ENCODE results near the gene CALN1.
"Not testable (repeated sequence)": the region's sequence is repeated elsewhere in the genome, so short reads cannot be mapped to it uniquely, and the experiment has no call there.

CALN1 gene

GRCh38 chr7:71775648-71776047, 636.5 kb downstream of the CALN1 start:
- in situ Hi-C loops (cut with HindIII; ENCODE audit: low pct_ligation_motif_present, low pct_unique_long_range_greater_than_20kb, low sequenced_read_pairs): no loop called here
- no peak for DNase-seq

- DNase-seq: no peak
- in situ Hi-C loops (cut with HindIII; ENCODE audit: low pct_ligation_motif_present, low pct_unique_long_range_greater_than_20kb, low sequenced_read_pairs): no loop called here
These were observed 639.4 kb downstream of the CALN1 start for GRCh38 chr7:71772779-71773178.

- in situ Hi-C loops (cut with HindIII; ENCODE audit: low pct_ligation_motif_present, low pct_unique_long_range_greater_than_20kb, low sequenced_read_pairs): no loop called here
- no peak for DNase-seq
These were observed 641.8 kb downstream of the CALN1 start for GRCh38 chr7:71770269-71770907.

GRCh38 chr7:71769326-71769725, 642.8 kb downstream of the CALN1 start:
- in situ Hi-C loops (cut with HindIII; ENCODE audit: low pct_ligation_motif_present, low pct_unique_long_range_greater_than_20kb, low sequenced_read_pairs): no loop called here
- no peak for DNase-seq

- in situ Hi-C loops (cut with HindIII; ENCODE audit: low pct_ligation_motif_present, low pct_unique_long_range_greater_than_20kb, low sequenced_read_pairs): no loop called here
- no peak for DNase-seq
These were observed 643.7 kb downstream of the CALN1 start for GRCh38 chr7:71768450-71768849.

GRCh38 chr7:71766016-71766415, 646.1 kb downstream of the CALN1 start:
- DNase-seq: no peak
- in situ Hi-C loops (cut with HindIII; ENCODE audit: low pct_ligation_motif_present, low pct_unique_long_range_greater_than_20kb, low sequenced_read_pairs): no loop called here

GRCh38 chr7:71761336-71761735, 650.8 kb downstream of the CALN1 start:
- in situ Hi-C loops (cut with HindIII; ENCODE audit: low pct_ligation_motif_present, low pct_unique_long_range_greater_than_20kb, low sequenced_read_pairs): no loop called here

GRCh38 chr7:71754828-71755227, 657.3 kb downstream of the CALN1 start:
- in situ Hi-C loops (cut with HindIII; ENCODE audit: low pct_ligation_motif_present, low pct_unique_long_range_greater_than_20kb, low sequenced_read_pairs): no loop called here
- DNase-seq: no peak

More at GRCh38 chr7:71761336-71761735, 650.8 kb downstream of the CALN1 start:
- no peak for DNase-seq

GRCh38 chr7:71753956-71754664, 658.0 kb downstream of the CALN1 start:
- in situ Hi-C loops (cut with HindIII; ENCODE audit: low pct_ligation_motif_present, low pct_unique_long_range_greater_than_20kb, low sequenced_read_pairs): no loop called here

GRCh38 chr7:71753236-71753635, 658.9 kb downstream of the CALN1 start:
- in situ Hi-C loops (cut with HindIII; ENCODE audit: low pct_ligation_motif_present, low pct_unique_long_range_greater_than_20kb, low sequenced_read_pairs): no loop called here
- no peak for DNase-seq

More at GRCh38 chr7:71753956-71754664, 658.0 kb downstream of the CALN1 start:
- no peak for DNase-seq

GRCh38 chr7:71752171-71752935, 659.8 kb downstream of the CALN1 start:
- in situ Hi-C loops (cut with HindIII; ENCODE audit: low pct_ligation_motif_present, low pct_unique_long_range_greater_than_20kb, low sequenced_read_pairs): no loop called here
- peak; percentile 8 for DNase-seq

GRCh38 chr7:71750290-71750689, 661.8 kb downstream of the CALN1 start:
- in situ Hi-C loops (cut with HindIII; ENCODE audit: low pct_ligation_motif_present, low pct_unique_long_range_greater_than_20kb, low sequenced_read_pairs): no loop called here
- DNase-seq: no peak

GRCh38 chr7:71746006-71746405, 666.1 kb downstream of the CALN1 start:
- in situ Hi-C loops (cut with HindIII; ENCODE audit: low pct_ligation_motif_present, low pct_unique_long_range_greater_than_20kb, low sequenced_read_pairs): no loop called here
- DNase-seq: no peak

- in situ Hi-C loops (cut with HindIII; ENCODE audit: low pct_ligation_motif_present, low pct_unique_long_range_greater_than_20kb, low sequenced_read_pairs): no loop called here
- DNase-seq: no peak
These were observed 672.0 kb downstream of the CALN1 start for GRCh38 chr7:71740174-71740560.

- in situ Hi-C loops (cut with HindIII; ENCODE audit: low pct_ligation_motif_present, low pct_unique_long_range_greater_than_20kb, low sequenced_read_pairs): no loop called here
- DNase-seq: no peak
These were observed 672.5 kb downstream of the CALN1 start for GRCh38 chr7:71739520-71740173.

- in situ Hi-C loops (cut with HindIII; ENCODE audit: low pct_ligation_motif_present, low pct_unique_long_range_greater_than_20kb, low sequenced_read_pairs); DNase-seq: not testable (repeated sequence)
These were observed 674.1 kb downstream of the CALN1 start for GRCh38 chr7:71737931-71738540.

- peak; percentile 73 for DNase-seq
- in situ Hi-C loops (cut with HindIII; ENCODE audit: low pct_ligation_motif_present, low pct_unique_long_range_greater_than_20kb, low sequenced_read_pairs): no loop called here
These were observed 676.1 kb downstream of the CALN1 start for GRCh38 chr7:71735961-71736556.

GRCh38 chr7:71733107-71733870, 678.8 kb downstream of the CALN1 start:
- DNase-seq: peak; percentile 80
- in situ Hi-C loops (cut with HindIII; ENCODE audit: low pct_ligation_motif_present, low pct_unique_long_range_greater_than_20kb, low sequenced_read_pairs): no loop called here

Data from ACHN (cell line).